Suprapubic skin (tissue), 4 donors: ENCODE results near the gene ZDHHC14. TPM values are rescaled to one million over a fixed set of nuclear protein-coding genes. Genes with fewer than 3 reads are reported as not detected.

ENCODE experiments used
- DNase-seq, 2 donors: peaks; one replicate each; pipeline ENCODE4 v3.0.0-alpha.2; 2019; ENCODE audit warnings: low spot score in 2 of 2
- H3K27ac ChIP-seq: fragments of 200-600 bp; sonication (generic); one replicate; pipeline ENCODE4 v1.5.1; 2019
- H3K27me3 ChIP-seq: fragments of 200-600 bp; sonication (generic); one replicate; pipeline ENCODE4 v1.5.1; 2019
- H3K36me3 ChIP-seq: fragments of 200-600 bp; sonication (generic); one replicate; pipeline ENCODE4 v1.5.1; 2019
- H3K4me1 ChIP-seq: fragments of 200-600 bp; sonication (generic); one replicate; pipeline ENCODE4 v1.5.1; 2019
- H3K4me3 ChIP-seq: fragments of 200-600 bp; sonication (generic); one replicate; pipeline ENCODE4 v1.5.1; 2019; ENCODE audit warnings: mild to moderate bottlenecking
- H3K9me3 ChIP-seq: fragments of 200-600 bp; sonication (generic); one replicate; pipeline ENCODE4 v1.5.1; 2019
- EP300 ChIP-seq: sonication (generic); formaldehyde crosslinking; IDR thresholded peaks from one replicate; pipeline ENCODE4 v1.6.1; 2017; ENCODE audit warnings: antibody characterized with exemption
- POLR2A ChIP-seq, 2 donors: fragments of 450-650 bp; IDR thresholded peaks; one replicate each; pipeline ENCODE4 v1.6.1; 2017; ENCODE audit warnings: antibody characterized with exemption in 2 of 2, mild to moderate bottlenecking in 2 of 2, moderate library complexity in 2 of 2
- POLR2AphosphoS5 ChIP-seq, 3 donors: sonication (generic); formaldehyde crosslinking; IDR thresholded peaks; one replicate each; pipeline ENCODE4 v1.6.1; 2017; ENCODE audit warnings: antibody characterized with exemption in 3 of 3
- WGBS: methylation state at CpG from one replicate; pipeline ENCODE4 v1.1.5; 2018; 5-methylcytosine and 5-hydroxymethylcytosine counted together
- total RNA-seq, 4 donors: library from RNA; depleted of rRNA; stranded (reverse); fragments of >200 nt; gene quantifications; one replicate each; pipeline ENCODE4 v1.1.0, GENCODE V29; 2016
- TF ChIP-seq, protein P1 (sequence below), 2 donors: fragments of 200-600 bp in 1 of 2; fragments of 450-650 bp in 1 of 2; sonication (generic) in 1 of 2; IDR thresholded peaks; one replicate each; pipeline ENCODE4 v1.5.1; 2016 to 2019; ENCODE audit warnings: antibody characterized with exemption in 2 of 2, mild to moderate bottlenecking in 1 of 2, moderate library complexity in 1 of 2

Gene ZDHHC14
- total RNA-seq, 4 donors from 2014 or later, result 4.3 to 9.9 (median 7.7) TPM

GRCh38 chr6:157594292-157594691 is 213.3 kb downstream of the ZDHHC14 start:
- H3K4me3 ChIP-seq, result no peak overlapping the region
- TF ChIP-seq EP300, result no peak
- no peaks in the 10 kb centered on the region for H3K27me3 ChIP-seq
- DNase-seq, result no peak
- peaks cover 19% of the 10 kb centered on the region for H3K4me1 ChIP-seq
- WGBS, result 91% methylated on average over 7 of the region's 7 CpGs
- no peaks in the 10 kb centered on the region for H3K36me3 ChIP-seq
- H3K27ac ChIP-seq, result no peak overlapping the region
- peaks cover 6% of the 10 kb centered on the region for H3K9me3 ChIP-seq

DNA sequence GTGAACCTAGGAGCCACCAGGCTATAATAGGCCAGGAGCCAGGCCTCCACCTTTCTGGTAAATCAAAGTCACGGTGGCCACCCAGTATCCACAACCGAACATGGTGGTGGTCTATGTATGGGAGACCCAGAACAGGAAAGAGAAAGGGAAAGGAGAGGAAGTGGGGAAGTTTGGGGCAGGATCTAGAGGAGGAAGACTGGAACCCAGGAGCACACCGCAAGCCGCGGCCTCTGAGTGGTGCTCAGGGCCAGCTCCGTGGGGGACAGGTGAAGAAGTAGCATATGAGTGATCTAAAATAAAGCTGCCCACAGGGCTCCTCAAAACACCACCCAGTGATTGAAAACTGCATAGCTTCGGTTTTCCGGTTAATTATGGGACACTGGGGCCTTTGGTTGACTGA is 214.8 kb downstream of the ZDHHC14 start:
- TF ChIP-seq POLR2AphosphoS5 (IDR thresholded peaks at IDR 0.05) (no peak), EP300 (no peak), POLR2A (IDR thresholded peaks at IDR 0.05) (no peak)
- TF ChIP-seq, protein P1, sequence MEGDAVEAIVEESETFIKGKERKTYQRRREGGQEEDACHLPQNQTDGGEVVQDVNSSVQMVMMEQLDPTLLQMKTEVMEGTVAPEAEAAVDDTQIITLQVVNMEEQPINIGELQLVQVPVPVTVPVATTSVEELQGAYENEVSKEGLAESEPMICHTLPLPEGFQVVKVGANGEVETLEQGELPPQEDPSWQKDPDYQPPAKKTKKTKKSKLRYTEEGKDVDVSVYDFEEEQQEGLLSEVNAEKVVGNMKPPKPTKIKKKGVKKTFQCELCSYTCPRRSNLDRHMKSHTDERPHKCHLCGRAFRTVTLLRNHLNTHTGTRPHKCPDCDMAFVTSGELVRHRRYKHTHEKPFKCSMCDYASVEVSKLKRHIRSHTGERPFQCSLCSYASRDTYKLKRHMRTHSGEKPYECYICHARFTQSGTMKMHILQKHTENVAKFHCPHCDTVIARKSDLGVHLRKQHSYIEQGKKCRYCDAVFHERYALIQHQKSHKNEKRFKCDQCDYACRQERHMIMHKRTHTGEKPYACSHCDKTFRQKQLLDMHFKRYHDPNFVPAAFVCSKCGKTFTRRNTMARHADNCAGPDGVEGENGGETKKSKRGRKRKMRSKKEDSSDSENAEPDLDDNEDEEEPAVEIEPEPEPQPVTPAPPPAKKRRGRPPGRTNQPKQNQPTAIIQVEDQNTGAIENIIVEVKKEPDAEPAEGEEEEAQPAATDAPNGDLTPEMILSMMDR (IDR thresholded peaks at IDR 0.05), result no peak
- no peaks in the 10 kb centered on the region for H3K9me3 ChIP-seq
- 94% methylated on average over 8 of the region's 8 CpGs for WGBS
- no peaks in the 10 kb centered on the region for H3K27me3 ChIP-seq
- no peak overlapping the region for H3K27ac ChIP-seq
- peaks cover 19% of the 10 kb centered on the region for H3K4me1 ChIP-seq
- H3K36me3 ChIP-seq, result no peaks in the 10 kb centered on the region
- no peak for DNase-seq
- H3K4me3 ChIP-seq, result no peak overlapping the region

- TF ChIP-seq EP300 (no peak), POLR2AphosphoS5 (IDR thresholded peaks at IDR 0.05) (no peak), POLR2A (IDR thresholded peaks at IDR 0.05) (no peak)
- TF ChIP-seq, protein P1 (IDR thresholded peaks at IDR 0.05), result no peak
- DNase-seq, result no peak
- Histone ChIP-seq H3K27me3 (no peaks in the 10 kb centered on the region), H3K4me3 (no peak overlapping the region), H3K36me3 (no peaks in the 10 kb centered on the region), H3K9me3 (no peaks in the 10 kb centered on the region), H3K27ac (no peak overlapping the region), H3K4me1 (peaks cover 19% of the 10 kb centered on the region)
- WGBS, result 84% methylated on average over 5 of the region's 6 CpGs
Observed at GRCh38 chr6:157596461-157596860, 215.5 kb downstream of the ZDHHC14 start.

GRCh38 chr6:157596886-157597285 is 215.9 kb downstream of the ZDHHC14 start:
- Histone ChIP-seq H3K4me3 (no peak overlapping the region), H3K36me3 (no peaks in the 10 kb centered on the region), H3K27ac (peak overlapping the region; percentile 34), H3K27me3 (no peaks in the 10 kb centered on the region), H3K9me3 (no peaks in the 10 kb centered on the region), H3K4me1 (peaks cover 19% of the 10 kb centered on the region)
- 56% methylated on average over 15 of the region's 15 CpGs for WGBS
- no peak for DNase-seq
- TF ChIP-seq, protein P1 (IDR thresholded peaks at IDR 0.05), result no peak
- TF ChIP-seq EP300, result no peak

GRCh38 chr6:157597461-157598312 is 216.7 kb downstream of the ZDHHC14 start:
- no peak for DNase-seq
- H3K27me3 ChIP-seq, result no peaks in the 10 kb centered on the region
- no peaks in the 10 kb centered on the region for H3K36me3 ChIP-seq
- no peaks in the 10 kb centered on the region for H3K9me3 ChIP-seq
- peak overlapping the region; percentile 34 for H3K27ac ChIP-seq
- TF ChIP-seq POLR2A (IDR thresholded peaks at IDR 0.05), result no peak
- TF ChIP-seq, protein P1 (IDR thresholded peaks at IDR 0.05), result peak; percentile 19 to 22
- TF ChIP-seq POLR2AphosphoS5 (IDR thresholded peaks at IDR 0.05), result no peak
- WGBS, result 38% methylated on average over 9 of the region's 9 CpGs
- peaks cover 19% of the 10 kb centered on the region for H3K4me1 ChIP-seq
- no peak overlapping the region for H3K4me3 ChIP-seq
